Globus pallidus (tissue), 1 donor: ENCODE data around the gene RHOH.

Source experiments
- DNase-seq: peaks from one replicate; pipeline ENCODE4 v3.0.0-alpha.2; 2015; ENCODE audit warnings: low spot score

Gene RHOH

DNA sequence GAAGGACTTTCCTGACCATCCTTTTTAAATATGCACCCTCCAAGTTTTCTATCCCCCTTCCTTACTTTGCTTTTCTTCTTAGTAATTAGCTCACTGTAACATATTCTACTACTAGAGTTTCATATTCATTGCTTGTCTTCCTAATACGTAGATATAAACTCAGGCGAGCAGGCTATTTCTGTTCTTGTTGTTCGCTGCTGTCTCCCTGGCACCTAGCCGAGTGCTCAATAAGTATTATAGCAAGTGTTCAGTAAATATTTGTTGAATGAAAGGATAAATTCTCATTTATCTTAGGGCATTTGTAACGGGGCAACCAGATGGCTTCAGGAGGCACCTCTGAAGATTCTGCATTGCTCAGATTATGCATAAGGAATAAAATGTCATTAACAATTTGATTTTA is 6.8 kb upstream of the RHOH start:
- DNase-seq = no peak

DNA sequence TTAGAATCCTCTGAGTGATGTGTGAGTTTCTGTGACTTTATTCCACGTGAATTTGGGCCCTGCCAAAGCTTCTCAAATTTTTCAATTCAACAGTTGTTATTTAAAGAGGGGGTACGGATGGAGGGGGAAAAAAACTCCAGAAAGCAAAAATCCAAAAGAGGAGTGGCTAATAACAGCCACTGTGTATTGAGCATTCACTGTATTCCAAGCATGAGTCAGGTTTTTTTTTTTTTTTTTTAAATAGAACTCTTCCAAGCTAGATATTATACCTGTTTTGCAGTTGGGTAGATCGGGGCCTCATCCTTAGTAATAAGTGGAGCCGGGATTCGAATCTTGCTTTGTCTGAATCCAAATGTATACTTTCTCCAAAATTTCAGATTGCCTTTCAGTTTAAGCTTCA is 6.4 kb upstream of the RHOH start:
- DNase-seq = no peak

GRCh38 chr4:40190880-40191815 is 5.7 kb upstream of the RHOH start:
- no peak for DNase-seq

- no peak for DNase-seq
Observed at GRCh38 chr4:40192114-40193015, 4.5 kb upstream of the RHOH start.

- no peak for DNase-seq
Observed at GRCh38 chr4:40193016-40193571, 3.7 kb upstream of the RHOH start.

DNA sequence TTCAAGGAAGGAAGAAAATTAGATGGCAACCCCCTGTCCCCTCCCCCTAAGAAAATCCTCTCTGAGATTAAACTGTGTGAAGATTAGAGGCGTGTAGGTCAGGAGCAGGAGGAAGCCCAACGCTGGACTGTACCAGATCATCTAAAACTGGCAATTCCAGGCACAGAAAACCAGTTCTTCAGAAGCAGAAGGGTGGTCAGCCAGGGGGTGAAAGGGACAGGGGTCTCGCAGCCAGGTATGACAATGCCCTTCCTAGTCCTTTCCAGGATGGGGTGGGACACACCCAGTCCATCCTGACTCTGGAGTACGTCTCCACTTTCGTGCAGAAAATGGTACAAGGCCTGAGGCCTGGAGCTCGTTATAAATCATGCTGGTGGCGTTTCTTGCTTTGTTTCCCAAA is 3.3 kb upstream of the RHOH start:
- no peak for DNase-seq

- DNase-seq = no peak
Observed at GRCh38 chr4:40194602-40195161, 2.1 kb upstream of the RHOH start.

DNA sequence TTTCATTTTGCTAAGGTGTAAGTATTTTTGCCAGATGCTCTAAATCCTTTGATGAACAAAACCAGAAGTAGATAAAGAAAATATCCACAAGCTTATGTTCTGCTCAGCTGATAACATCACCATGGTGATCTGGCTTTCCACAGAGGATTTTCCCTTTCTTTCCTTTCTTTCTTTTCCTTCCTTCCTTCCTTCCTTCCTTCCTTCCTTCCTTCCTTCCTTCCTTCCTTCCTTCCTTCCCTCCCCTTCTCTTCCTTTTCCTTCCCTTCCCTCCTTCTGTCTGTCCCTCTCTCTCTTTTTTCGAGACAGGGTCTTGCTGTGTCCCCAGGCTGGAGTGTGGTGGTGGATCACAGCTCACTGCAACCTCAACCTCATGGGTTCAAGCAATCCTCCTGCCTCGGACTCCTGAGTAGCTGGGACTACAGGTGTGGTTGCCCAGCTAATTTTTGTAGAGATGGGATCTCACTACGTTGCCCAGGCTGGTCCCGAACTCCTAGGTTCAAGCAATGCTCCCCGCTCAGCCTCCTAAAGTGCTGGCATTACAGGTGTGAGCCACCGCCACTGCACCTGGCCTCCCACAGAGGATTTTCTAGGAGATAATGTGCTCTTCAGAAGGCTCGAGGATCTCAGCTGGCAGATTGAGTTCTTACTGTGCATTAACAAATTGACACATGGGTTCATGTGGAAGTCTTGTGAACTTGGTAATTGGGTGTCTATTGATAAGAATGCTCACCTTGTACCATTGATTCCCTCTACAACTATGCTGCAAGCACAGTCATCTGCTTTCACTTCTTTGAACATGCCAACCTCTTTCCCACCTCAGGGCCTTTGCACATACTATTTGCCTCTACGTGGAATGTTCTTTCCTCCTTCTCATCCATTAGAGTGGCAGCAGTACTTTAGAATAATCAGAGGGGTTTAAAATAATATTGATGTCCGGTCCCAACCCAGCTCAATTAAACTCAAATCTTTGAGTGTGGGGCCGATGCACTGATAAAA is 1.4 kb upstream of the RHOH start:
- no peak for DNase-seq

GRCh38 chr4:40196272-40196671 is 559 bp upstream of the RHOH start:
- DNase-seq = no peak

DNA sequence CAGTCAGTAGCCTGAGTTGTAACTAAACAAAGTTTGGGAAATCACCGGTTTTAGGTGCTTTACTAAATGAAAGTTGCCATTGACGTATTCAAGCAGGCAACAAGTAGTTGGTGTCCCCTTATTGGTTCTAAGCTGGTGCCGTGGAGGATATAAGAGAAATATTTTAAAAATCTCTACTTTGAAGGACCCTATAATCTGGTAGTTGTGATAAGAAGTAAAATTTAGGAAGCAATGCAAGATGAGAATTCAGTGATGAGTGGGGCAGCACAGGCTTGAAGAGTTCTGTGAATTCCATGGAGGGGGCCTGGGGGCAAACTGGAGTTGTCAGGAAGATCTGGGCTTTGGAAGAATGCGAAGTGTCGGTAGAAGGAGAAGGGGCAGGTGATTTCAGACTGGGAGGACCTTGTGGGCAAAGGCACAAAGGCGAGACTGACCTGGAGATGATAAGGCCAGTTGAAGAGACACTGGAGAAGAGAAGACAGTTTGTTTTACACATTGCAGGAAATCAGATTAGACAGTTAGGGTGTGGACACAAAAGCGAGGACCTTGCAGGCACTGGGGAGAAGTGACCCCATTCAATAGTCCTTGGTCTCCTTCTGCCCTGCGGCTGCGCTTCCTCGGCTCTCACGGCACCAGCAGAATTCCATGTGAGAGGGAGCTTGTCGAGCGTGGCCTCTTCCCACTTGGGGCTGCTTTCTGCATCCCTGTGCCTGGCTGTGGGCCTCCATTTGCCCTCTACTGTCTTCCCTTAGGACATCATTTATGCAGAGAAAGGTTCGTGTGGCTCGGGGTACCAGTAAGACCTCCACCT is 1.3 kb downstream of the RHOH start:
- DNase-seq = no peak

- no peak for DNase-seq
Observed at GRCh38 chr4:40199179-40199670, 2.4 kb downstream of the RHOH start.

- no peak for DNase-seq
Observed at GRCh38 chr4:40199999-40200874, 3.4 kb downstream of the RHOH start.

DNA sequence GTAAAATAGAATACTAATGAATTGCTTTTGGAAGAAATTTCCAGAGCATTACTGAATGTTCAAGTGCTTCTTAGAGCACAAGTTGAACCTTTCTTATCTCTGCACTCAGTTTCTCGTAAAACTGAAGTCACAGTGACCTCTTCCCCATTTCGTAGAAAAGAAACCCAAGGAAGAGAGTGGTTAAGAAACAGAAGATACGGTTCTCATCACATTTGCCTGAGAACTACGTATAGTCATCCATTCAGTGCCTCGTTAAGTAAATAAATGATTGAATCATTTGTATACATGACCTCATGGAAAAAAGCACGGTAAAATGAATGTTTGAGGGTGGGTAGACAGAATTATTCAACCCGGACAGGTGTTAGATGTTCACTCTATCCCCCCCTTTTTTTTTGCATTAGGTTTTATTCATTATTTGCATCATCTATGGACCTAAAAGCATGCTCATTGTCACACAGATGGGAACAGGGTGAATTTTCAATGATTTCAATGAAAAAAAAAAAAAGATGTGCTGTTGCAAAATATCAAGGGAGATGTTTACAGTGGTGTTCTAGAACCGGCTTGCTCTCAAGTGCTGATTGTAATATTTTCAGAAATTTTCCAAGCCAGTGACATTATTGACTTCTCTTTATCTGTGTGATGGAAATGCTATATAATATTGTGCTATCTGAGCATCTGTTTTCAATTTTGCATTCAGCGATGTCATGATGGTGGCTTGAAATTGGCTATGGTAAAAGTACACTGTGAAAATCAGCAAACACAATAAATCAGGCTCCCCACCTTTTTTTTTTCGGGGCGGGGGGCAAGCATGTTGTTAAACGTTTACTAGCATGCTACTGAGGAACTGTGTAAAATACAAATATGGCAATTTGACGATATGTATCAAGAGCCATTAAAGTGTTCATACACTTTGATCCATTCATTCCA is 4.3 kb downstream of the RHOH start:
- DNase-seq = no peak

DNA sequence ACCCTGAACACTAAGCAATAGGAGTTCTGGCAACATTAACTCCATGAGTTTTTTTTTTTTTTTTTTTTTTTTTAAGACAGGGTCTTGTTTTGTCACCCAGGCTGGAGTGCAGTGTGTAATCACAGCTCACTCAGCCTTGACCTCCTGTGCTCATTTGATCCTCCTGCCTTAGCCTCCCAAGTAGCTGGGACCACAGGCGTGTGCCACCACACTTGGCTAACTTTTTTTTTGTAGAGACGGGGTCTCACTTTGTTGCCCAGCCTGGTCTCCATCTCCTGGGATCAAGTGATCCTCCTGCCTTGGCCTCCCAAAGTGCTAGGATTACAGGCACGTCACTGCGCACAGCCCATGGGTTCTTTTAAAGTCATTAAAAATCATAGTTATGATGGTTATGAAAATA is 5.1 kb downstream of the RHOH start:
- no peak for DNase-seq

- no peak for DNase-seq
Observed at GRCh38 chr4:40202474-40202873, 5.6 kb downstream of the RHOH start.

GRCh38 chr4:40204507-40205258 is 7.9 kb downstream of the RHOH start:
- DNase-seq = no peak
